NCI-H1436 (cell line): ENCODE measurements around the gene MISP.

Experiments used
- DNase-seq: peaks from one replicate; lab custom pipeline; 2025; lab: John Stamatoyannopoulos, UW

MISP gene

DNA sequence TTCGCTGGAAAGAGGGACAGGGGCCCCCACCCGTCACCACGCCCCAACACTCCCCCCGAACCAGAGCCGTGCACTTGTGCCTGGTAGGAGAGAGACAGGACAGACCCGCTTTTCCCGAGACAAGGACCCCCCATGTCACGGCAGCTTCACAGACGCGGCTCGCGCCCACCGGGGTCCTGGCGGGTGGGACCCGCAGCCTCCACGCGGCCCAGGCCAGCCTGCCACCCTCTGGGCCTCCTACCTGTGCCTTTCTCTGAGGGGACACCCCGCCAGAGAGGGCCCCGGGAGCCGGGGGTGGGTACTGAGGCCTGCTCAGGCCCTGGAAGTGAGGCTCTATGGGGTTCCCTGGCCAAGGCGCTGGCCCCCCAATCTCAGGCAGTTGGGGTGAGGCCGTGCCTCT is 4.0 kb upstream of the MISP start:
- DNase-seq = no peak

DNA sequence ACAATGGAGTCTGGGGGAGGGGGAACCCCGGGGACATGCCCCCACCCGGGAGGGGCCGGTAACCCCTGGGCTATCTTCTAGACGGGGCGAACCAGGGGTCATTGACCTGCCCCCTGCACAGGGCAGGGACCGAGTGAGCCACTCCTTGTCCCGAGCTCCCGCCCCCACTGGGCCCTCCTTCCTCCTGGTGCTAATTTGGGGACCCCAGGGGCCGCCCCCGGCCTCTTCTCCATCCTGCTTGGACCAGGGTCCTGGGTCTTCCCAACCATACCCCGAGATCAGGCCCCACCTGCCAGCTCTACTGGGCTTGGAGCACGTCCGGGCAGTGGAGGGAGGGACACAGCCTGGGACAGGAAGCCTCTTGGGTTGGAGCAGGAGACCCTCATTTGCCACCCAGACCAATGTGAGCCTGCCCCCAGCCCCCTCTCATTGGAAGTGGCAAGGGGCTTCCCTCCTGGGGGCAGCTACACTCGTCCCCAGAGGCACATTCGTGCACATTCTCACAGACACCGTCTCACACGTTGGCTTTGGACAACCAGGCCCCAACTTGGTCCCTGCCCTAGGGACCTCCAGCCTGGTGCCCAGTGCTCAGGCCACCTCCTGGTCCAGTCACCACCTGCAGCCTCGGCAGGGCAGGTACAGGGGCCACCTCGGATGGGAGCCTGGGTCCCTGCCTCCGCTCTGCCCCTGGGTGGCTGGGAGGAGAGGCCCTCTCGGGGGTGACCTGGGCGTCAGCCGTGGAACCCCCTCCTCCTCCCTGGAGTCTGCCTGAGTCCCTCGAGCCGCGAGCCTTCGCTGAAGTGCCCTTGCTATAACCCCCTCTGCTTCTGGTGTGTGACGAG is 3.3 kb upstream of the MISP start:
- no peak for DNase-seq

DNA sequence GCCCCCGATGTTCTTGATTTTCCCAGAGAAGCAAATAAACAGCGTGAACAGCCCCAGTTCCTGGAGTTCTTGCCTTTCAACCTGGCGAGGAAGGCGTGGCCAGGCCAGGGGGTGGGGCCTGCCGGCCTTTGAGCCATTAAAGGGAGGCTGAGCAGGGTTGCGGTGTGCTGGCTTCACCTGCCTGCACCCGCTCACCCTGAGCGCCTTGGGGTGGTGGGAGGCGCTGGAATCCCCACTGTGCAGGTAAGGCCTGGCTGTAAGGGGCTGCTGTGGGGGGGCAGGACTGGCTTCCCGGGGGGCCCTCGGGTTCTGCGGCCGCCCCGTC is 2.7 kb upstream of the MISP start:
- DNase-seq = no peak

DNA sequence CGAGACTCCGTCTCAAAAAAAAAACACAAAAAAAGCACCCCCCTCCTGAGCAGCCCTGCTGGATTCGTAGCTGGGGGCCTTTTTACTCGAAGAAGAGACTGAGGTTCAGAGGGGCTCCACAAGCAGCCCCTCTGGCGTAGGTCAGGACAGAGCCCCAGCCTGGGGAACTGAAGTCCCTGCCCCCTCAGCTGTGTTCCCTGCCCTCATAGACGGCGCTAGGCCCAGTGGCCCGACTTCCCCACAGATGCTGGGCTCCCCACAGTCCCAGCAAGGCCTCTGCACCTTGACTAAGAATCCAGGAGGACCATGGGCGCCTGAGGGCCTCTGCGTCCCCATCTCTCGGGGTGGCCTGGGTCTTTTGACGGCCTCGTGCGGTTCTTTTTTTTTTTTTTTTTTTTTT is 1.1 kb upstream of the MISP start:
- no peak for DNase-seq

DNA sequence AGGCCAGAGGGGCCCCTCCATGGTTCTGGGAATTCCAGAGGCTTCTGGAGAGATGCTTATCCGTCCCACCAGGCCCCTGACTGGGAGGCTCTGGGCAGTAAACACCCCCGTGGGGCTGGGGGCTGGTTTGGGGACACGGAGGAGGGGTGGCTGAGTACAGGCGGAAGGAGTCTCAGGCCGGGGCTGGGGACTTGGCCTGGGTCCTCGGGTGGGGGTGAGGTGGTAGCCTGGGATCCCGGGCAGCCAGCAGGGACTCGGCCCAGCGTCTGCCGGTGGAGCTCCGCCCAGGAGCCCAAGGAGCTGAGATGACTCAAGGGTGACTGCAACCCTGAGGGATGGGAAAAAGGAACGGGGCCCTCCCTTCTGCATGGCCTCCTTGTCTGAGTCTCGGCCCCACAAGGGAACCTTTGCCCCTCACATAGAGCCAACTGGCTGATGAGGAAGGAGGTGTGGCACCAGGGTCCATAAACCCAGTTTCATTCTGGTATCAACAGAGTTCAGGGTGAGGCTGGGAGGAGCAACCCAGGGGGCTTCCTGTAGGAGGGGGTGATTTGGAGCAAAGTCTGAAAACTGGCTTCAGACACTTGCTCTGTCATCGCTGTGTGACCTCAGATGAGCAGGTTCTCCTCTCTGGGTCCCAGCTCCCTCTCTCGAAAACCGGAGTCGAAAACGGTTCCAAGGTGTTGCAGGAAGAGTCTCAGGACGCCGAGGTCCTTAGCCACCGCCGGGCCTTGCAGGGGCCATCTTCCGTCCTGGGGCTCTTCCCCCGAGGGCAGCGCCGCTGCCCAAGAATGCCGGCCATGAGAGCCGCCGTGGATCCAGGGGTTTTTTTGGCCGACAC is 809 bp downstream of the MISP start:
- no peak for DNase-seq

DNA sequence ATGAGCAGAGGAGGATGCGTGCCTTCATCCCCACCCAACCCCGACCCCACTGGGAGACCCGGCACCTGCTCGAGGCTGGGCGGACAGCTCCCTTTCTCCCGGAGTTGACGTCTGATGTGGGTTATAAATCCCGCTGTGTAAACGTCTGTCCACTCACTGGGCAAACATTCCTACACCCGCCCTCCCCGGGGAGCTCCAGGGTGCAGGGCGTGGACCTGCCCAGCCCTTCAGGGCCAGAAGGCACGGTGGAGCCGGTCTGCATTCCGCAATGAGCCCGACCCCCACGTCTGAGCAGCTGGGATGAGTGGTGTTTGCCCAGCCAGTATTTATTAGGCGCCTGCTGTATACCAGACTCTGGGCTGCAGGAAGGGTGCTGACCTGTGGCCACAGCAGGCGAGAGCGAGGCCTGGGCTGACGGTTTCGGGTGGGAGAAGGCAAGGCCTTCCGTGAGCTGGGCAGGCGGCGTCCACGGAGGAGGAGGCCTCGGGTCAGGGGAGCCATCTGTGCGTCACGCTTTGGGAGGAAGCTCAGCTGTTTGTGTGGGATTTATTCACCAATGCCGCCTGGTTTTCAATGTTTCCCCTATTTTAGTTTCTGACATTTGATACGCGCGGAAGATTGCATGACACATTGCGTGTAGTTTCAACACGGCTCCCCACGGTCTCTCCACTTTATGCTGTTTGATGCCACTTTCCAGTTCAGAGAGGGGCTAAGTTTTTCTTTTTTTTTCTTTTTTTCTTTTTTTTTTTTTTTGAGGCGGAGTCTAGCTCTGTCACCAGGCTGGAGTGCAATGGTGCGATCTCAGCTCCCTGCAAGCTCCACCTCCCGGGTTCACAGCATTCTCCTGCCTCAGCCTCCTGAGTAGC is 2.0 kb downstream of the MISP start:
- DNase-seq = no peak

DNA sequence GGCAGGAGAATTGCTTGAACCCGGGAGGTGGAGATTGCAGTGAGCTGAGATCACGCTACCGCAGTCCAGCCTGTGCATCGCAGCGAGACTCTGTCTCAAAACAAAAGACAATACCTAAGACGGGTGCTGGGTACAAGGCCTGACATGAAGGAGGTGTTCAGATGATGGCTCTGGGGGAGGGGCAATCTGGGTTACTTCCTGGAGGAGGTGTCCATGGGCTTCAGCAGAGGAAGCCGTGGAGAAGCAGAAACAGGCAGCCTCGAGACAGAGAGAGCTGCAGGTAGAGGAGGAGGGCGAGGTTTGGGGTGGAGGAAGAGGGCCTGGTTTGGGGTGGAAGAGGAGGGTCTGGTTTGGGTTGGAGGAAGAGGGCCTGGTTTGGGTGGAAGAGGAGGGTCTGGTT is 3.6 kb downstream of the MISP start:
- DNase-seq = no peak

DNA sequence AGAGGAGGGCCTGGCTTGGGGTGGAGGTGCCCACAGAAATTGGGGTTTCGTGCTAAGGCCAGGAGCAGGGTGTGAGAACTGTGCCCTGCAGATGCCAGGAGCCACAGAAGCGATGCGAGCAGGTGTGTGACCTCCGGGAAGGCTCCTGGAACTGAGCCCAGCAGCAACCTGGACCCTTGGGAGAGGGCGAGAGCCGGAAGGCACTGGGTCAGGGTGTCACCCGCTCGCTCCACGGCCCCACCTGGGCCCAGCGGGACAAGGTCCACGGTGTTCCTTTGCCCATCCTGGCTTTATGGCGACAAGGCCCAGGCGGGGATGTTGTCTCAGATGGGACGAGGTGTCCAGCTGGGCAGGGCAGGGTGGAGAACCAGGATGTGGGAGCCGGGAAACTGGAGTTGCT is 4.2 kb downstream of the MISP start:
- DNase-seq = no peak

DNA sequence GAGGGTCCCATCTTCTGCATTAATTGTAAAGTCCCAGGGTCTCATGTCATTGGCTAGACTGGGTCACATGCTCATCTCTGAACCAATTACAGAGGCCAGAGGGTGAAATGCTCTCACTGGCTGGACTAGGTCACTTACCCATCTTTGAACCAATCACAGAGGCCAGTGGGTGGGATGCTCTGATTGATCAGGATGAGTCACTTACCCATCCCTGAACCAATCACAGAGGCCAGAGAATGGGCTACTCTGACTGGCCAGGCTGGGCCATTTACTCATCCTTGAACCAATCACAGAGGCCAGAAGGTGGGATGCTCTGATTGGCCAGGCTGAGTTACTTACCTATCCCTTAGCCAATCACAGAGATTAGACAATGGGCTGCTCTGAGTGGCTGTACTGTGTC is 5.3 kb downstream of the MISP start:
- no peak for DNase-seq

DNA sequence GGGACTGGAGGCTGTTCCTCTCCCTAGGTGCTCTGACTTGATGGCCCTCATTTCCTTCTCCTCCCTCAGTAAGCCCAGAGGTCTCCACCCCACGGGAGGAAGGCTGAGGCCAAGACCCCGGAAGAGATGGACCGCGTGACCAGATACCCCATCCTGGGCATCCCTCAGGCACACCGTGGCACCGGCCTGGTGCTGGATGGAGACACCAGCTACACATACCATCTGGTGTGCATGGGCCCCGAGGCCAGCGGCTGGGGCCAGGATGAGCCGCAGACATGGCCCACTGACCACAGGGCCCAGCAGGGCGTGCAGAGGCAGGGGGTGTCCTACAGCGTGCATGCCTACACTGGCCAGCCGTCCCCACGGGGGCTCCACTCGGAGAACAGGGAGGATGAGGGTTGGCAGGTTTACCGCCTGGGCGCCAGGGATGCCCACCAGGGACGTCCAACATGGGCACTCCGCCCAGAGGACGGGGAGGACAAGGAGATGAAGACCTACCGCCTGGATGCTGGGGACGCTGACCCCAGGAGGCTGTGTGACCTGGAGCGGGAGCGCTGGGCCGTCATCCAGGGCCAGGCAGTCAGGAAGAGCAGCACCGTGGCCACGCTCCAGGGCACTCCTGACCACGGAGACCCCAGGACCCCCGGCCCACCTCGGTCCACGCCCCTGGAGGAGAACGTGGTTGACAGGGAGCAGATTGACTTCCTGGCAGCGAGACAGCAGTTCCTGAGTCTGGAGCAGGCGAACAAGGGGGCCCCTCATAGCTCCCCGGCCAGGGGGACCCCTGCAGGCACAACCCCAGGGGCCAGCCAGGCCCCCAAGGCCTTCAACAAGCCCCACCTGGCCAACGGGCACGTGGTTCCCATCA is 6.1 kb downstream of the MISP start:
- no peak for DNase-seq

DNA sequence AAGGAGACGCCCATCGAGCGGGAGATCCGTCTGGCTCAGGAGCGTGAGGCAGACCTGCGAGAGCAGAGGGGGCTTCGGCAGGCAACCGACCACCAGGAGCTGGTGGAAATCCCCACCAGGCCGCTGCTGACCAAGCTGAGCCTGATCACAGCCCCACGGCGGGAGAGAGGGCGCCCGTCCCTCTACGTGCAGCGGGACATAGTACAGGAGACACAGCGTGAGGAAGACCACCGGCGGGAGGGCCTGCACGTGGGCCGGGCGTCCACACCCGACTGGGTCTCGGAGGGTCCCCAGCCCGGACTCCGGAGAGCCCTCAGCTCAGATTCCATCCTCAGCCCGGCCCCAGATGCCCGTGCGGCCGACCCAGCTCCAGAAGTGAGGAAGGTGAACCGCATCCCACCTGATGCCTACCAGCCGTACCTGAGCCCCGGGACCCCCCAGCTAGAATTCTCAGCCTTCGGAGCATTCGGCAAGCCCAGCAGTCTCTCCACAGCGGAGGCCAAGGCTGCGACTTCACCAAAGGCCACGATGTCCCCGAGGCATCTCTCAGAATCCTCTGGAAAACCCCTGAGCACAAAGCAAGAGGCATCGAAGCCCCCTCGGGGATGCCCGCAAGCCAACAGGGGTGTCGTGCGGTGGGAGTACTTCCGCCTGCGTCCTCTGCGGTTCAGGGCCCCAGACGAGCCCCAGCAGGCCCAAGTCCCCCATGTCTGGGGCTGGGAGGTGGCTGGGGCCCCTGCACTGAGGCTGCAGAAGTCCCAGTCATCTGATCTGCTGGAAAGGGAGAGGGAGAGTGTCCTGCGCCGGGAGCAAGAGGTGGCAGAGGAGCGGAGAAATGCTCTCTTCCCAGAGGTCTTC is 7.1 kb downstream of the MISP start:
- no peak for DNase-seq

DNA sequence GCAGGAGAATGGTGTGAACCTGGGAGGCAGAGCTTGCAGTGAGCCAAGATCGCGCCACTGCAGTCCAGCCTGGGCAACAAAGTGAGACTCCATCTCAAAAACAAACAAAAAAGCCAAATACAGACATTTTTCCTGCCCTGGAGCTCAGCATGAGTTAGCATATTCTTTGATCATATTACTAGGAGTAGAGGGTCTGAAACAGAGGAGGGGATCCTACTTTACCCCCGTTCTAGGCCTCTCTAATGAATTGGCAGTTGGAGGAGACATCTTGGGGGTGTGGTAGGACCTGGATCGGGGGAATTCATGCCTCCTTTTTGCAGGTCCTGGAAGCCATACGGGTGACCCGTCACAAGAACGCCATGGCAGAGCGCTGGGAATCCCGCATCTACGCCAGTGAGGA is 12.3 kb downstream of the MISP start:
- no peak for DNase-seq

DNA sequence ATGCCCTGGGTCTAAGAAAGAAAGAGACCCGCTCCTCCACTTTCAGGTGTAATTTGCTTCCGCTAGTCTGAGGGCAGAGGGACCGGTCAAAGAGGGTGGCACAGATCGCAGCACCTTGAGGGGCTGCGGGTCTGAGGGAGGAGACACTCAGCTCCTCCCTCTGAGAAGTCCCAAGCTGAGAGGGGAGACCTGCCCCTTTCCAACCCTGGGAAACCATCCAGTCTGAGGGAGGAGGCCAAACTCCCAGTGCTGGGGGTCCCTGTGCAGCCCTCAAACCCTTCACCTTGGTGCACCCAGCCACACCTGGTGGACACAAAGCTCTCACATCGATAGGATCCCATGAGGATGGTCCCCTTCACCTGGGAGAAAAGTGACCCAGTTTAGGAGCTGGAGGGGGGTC is 13.0 kb downstream of the MISP start:
- DNase-seq = no peak

DNA sequence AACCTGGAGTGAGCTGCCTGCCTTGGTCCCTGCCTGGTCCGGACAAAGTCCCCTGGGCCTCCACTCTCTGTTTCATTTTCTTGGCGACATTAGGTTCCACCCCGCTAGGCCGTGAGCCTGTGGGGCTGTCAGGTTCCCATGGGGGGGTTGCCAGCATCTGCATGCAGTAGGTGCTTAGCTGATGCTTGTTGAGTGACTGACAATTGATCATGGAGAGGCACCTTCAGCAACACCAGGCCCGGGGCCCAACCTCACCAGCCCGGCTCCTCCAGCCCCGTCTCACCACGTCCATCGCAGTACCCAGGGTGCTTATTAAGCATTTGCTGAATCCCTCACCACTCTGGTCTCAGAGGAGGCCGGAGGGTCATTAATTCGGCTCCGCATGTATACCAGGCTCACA is 13.4 kb downstream of the MISP start:
- no peak for DNase-seq

DNA sequence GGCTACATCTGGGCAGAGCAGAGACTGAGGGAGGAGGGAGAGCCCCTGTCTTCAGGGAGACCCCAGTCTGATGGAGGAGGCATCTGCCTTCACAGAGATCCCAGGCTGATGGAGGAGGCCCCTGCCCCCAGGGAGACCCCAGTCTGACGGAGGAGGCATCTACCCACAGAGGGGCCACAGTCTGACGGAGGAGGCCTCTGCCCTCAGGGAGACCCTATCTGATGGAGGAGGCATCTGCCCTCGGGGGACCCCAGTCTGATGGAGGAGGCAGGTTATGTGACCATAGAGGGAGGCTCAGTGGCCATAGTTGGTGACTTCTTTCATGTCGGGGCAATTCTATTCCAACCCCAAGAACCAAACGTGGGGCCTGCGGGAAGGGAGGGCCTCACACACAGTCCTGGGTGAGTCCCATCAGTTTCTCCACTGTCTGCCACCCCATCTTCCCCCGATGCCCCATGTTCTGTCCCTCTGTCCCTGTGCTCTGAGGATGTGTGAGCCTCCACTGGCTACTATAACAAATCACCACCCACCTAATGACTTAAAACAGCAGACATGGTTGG is 14.3 kb downstream of the MISP start:
- no peak for DNase-seq

DNA sequence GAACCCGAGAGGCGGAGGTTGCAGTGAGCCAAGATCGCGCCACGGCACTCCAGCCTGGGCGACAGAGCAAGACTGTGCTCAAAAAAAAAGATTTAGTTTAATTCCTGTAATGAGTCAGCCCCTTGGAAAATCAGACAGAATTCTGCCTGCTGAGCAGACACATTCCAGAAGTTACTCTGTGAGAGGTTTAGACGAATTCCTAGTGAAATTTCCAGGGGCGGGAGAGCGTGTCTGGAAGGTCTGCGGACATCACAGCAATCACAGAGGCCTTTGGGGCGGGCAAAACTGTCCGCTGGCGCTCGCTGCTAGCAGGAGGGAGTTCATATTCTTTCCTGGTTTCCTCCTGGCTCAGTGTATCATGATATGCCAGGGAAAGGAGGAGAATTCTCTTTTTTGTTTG is 17.5 kb downstream of the MISP start:
- DNase-seq = no peak

DNA sequence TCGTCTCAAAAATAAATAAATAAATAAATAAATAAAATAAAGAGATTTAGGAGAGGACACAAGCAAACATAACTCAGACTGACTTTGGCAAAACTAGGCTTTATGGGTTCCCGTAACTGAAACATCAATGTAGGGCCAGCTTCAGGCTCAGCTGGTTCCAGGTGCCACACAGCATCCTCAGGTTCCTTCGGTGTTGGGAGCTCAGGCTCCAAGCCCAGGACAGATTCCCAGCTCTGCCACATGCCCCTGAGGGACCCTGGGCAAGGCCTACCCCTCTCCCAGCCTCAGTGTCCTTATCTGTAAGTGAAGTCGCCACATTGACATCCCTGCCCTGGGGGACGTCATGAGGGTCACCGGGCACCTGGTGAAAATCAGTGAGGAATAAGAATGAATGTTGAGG is 18.7 kb downstream of the MISP start:
- DNase-seq = no peak

DNA sequence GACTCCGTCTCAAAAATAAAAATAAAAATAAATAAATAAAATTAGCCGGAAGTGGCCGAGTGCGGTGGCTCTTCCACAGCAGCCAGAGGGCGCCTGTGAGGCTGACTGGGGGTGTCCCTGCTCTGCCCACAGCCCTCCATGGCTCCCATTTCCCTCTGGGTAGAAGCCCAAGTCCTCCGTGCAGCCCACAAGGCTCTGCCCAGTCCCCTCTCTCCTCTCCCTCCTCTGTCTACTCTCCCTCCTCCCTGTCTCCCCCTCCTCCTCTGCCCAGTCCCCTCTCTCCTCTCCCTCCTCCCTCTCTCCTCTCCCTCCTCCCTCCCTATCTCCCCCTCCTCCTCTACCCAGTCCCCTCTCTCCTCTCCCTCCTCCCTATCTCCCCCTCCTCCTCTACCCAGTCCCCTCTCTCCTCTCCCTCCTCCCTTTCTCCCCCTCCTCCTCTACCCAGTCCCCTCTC is 20.4 kb downstream of the MISP start:
- DNase-seq = no peak

DNA sequence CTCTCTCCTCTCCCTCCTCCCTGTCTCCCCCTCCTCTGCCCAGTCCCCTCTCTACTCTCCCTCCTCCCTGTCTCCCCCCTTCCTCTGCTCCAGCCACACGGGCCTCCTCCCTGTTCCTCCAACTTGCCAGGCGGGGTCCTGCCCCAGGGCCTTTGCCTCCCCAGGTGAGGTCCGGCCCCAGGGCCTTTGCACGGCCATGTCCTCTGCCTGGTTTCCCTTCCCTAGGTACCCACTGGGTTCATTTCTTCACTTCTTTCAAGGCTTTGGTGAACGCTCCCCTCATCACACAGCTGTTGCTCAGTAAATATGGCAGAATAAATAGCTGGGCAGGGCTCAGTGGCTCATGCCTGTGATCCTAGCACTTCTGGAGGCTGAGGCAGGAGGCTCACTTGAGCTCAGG is 21.2 kb downstream of the MISP start:
- no peak for DNase-seq

DNA sequence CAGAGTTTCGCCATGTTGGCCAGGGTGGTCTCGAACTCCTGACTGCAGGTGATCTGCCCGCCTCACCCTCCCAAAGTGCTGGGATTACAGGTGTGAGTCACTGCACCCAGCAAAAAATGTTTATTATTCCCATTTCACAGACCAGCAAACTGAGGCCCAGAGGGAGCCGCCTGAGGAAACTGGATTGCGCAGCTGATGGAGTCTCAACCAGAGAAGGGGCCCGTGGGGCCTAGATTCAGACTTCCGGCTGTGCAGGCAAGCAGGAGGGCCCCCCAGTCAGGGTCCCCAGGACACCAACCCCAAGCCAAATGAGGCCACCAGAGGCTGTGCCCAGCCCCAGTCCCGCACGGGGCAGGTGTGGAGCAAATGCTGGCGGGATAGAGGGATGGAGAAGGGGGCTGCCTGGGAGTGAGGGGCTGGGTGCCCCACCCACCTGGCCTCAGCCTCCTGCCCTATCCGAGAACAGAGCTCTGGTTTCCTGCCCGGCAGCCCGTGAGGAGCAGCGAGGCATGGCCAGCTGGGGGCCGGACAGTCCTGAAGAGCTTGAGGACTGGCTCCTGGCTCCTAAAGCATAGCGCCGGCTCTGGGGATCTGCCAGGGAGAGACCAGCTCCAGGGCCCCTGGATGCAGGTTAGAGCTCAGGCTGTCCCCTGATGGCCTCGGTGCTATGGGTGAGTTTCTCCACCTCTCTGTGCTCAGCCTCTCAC is 22.0 kb downstream of the MISP start:
- DNase-seq = no peak
